ENCODE data around the gene OGDH.
"Not testable (repeated sequence)": the region's sequence is repeated elsewhere in the genome, so short reads cannot be mapped to it uniquely, and the experiment has no call there.

The OGDH gene

DNA sequence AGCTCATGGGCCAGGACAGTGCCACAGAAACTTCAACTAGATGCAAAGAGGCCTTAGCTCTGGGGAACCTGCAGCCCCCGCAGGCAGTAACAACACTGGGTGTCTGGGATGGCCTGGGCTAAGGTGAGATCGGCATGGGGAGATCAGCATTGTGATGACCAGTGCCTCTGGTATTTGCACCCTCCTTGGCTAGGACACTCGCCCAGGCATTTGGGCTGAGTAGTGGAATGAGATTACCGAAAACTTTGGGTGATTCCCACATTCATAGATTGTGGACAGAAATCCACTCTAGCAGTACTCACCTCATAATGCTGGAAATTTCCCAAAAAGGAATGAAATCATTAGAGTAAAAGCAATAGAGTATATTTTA lies 71.7 kb downstream of the OGDH start:
- DNase-seq: no peak

DNA sequence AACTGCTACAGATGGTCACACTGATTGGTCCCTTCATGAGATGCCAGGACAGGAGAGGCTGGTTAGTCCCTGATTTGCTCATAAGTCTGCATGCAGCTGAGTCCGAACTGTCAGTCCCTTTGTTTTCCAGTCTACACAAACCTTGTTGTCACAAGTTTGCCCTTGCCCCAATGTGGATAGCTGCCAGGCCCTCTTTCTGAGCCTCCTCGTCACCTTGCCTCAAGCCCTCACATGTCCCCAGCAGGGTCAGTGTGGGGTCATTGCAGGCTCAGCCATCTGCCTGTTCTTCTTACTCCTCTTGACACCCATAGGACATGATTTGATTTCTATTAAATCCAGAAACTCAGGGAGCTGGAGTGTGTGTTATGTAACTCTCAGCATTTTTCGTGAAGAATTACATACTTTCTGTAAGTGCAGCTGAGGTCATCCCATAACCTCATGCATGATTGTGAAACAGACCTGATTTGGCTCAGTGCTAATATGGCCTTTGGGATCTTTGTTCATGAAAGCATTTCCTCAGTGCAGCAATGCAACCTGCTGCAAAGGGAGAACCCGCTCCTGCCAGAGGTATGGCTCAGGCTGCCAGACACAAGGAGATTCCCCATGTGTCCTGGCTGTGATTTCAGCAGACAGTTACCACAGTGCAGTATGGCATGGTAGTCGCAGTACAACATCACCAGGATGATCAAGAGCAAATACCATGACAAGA lies 72.2 kb downstream of the OGDH start:
- DNase-seq: peak; percentile 38

DNA sequence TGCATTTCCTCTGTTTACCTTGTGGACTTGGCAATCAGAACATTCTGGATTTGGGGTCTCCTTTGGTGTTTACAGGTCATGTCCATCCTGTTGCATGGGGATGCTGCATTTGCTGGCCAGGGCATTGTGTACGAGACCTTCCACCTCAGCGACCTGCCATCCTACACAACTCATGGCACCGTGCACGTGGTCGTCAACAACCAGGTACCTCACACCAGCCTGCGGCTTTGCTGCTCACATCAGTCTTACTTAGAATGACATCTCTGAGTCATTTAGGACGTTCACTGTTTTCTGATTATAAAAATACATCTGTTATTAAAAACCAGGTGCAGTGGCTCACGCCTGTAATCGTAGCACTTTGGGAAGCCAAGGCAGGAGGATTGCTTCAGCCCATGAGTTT lies 75.2 kb downstream of the OGDH start:
- no peak for DNase-seq

DNA sequence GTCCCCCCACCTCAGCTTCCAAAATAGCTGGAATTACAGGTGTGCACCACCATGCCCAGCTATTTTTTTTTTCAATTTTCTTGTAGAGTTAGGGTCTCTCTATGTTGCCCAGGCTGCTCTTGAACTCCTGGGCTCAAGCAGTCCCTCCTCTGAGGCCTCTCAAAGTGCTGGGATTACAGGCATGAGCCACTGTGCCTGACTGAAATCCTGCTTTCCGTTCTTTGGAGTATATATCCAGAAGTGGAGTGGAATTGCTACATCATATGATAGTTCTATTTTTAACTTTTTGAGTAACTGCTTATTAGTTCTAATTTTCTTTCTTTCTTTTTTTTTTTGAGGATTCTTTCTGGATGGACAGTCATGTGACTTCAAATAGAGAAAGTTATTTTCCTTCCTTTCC lies 79.3 kb downstream of the OGDH start:
- no peak for DNase-seq

DNA sequence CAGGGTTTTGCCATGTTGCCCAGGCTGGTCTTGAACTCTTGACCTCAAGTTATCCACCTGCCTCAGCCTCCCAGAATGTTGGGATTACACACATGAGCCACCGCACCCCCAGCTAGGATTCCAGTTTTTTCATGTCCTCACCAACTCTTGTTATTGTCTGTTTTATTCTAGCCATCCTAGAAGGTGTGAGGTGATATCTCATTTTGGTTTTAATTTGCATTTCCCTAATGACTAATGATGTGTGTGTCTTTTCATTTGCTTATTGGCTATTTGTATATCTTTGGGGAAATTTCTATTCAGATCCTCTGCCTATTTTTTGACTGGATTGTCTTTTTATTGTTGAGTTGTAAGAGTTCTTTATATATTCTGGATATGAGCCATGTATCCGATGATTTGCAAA lies 83.0 kb downstream of the OGDH start:
- no peak for DNase-seq

DNA sequence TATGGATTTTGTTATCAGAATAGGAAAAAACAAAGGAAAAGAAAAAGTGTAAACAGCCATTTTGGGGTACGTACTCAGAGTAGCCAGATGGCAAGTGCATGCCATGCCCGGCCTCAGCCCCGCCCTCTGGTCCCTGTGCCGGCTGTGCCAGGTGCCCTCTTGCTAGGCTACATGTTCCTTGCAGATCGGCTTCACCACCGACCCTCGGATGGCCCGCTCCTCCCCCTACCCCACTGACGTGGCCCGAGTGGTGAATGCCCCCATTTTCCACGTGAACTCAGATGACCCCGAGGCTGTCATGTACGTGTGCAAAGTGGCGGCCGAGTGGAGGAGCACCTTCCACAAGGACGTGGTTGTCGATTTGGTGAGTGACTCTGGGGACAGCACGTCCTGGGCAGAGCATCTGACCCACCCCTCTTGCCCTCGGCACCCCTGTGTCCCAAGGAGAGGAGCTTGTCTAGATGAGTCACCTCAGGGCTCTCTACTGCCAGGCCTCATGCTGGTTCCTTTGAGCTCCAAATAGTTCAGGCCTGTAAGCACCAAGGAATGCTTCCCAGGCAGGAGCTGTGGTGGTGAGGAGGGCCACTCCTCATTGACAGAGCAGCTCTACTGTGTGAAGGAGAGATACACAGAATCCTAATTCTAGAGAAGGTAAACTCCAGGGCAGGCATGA lies 87.3 kb downstream of the OGDH start:
- DNase-seq: no peak

DNA sequence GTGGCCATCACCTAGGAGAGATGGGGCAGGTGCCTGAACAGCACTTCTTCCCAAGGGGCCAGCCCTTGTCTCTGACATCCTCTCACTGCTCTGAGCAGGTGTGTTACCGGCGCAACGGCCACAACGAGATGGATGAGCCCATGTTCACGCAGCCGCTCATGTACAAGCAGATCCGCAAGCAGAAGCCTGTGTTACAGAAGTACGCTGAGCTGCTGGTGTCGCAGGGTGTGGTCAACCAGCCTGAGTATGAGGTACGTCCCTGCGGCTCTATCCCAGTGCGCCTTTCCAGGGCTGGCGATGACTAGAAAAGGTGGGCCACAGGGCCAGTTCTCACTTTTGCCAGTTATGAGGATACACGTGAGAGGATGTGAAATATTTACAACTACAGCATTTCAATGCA lies 87.9 kb downstream of the OGDH start:
- DNase-seq: no peak

DNA sequence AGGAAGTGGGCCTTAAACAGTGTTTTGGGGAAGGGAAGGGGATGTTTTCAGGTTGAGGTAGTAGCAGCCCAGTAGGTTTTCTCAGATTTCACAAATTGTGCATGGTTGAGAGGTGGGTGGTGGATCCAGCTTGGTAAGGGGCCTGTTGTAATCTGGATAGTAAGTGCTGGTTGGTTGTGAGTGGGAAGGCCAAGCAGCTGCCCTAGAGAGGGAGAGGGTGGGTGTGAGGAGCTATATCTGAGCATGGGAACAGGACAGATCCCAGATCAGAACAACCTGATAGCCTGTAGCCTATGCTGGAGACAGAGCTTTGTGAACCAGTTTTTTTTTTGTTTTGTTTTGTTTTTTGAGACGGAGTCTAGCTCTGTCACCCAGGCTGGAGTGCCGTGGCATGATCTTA lies 88.3 kb downstream of the OGDH start:
- no peak for DNase-seq

DNA sequence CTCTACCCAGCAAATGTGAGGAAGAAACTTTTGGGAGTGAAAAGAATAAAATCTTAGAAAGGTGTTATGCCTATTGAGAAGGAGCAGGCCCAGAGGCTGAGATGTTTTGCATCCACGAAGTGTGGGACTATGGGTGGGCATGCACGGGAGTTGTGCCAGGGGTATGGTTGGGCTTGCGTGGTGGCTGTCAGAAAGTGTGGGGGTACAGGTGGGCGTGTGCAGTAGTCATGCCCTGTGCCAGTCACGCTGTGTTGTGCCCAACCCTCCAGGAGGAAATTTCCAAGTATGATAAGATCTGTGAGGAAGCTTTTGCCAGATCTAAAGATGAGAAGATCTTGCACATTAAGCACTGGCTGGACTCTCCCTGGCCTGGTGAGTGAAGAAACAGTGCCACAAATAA lies 89.3 kb downstream of the OGDH start:
- no peak for DNase-seq

DNA sequence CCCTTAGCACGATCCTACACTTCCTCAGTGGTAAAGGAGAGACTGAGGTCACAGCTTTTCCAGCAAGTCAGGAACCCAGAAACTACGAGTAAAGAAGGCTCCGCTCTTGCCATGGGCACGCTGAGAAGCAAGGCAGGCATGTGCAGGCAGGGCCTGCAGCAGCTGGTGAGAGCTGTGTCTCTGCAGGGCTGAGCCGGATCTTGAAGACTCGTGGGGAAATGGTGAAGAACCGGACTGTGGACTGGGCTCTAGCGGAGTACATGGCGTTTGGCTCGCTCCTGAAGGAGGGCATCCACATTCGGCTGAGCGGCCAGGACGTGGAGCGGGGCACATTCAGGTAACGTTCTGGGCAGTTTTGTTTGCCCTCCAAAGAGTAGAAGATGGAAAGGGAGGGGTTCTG lies 90.3 kb downstream of the OGDH start:
- no peak for DNase-seq

DNA sequence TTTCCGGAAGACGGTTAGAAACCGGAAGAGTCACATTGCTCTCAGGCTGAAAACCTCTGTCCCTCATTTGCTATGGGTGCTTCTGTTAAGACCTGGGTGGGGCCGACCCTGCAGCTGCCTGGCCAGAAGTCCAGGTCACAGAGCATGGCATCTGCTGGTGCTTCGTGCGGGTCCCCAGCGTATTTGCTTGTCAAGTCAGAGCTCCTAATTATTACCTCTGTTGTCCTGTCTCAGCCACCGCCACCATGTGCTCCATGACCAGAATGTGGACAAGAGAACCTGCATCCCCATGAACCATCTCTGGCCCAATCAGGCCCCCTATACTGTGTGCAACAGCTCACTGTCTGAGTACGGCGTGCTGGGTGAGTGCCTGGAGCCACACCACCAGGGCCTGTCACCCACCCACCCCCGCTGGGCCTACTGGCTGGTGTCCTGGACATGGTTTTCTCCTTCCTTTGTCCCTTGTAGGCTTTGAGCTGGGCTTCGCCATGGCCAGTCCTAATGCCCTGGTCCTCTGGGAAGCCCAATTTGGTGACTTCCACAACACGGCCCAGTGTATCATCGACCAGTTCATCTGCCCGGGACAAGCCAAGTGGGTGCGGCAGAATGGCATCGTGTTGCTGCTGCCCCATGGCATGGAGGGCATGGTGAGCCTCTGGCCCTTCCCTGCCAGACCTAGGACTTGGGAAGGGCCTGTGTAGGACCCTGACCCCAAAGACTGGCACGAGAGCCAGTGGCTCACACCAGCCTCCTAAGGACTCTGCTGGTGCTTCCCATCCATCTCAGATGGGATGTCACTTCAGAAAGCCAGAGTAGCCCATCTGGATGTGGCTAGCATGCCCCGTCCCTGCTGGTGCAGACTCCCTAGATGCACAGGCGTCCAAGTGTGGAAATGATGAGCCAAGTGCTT lies 91.0 kb downstream of the OGDH start:
- no peak for DNase-seq

DNA sequence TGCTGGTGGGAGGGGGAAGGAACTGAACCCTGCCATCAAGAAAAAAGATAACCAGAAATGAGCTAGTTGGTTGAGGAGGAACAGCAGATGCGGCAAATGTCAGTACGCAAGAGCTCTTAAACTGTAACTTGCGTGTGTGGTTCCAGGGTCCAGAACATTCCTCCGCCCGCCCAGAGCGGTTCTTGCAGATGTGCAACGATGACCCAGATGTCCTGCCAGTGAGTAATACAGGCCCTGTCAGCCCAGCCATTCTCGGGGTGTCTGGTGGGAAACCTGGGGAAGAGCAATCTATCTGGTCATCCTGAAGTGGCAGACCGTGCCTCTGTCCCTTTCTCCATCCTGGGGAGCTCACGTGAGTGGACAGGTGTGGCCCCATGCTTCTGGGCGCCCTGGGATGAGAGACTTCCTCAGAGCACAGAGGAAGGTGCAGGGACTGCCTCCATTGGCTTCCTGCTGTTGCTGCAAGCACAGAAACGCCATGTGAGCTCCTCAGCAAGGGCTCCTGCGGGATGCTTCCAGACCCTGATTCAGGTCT lies 91.7 kb downstream of the OGDH start:
- no peak for DNase-seq

DNA sequence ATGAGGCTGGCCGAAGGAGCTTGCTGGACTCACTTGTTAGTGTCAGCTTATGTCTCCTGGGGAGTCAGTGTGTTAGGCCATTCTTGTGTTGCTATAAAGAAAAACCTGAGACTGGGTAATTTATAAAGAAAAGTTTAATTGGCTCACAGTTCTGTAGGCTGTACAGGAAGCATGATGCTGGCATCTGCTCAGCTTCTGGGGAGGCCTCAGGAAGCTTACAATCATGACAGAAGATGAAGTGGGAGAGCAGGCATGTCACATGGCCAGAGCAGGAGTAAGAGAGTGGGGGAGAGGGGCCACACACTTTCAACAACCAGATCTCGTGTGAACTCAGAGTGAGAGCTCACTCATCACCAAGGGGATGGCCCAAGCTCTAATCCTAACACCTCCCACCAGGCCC lies 93.2 kb downstream of the OGDH start:
- not testable (repeated sequence) for DNase-seq

DNA sequence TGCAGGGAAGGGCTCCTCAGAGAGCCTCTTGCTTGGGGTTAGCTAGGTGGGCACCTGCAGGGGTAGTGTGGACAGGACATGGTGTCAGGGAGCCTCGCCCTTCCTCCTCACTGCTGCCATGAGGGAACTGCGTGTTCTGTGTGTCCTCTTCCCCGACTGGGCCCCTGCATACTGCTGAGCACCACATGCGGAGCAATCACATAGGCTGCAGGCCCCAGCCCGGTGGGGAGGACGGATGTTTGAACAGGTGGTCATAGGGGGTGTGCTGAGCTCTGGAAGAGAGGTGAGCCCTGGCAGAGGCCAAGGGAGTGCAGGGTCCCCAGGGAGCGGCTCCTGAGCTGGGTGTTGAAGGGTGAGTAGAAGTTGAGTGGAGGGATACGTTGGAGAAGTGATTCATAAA lies 93.9 kb downstream of the OGDH start:
- no peak for DNase-seq

DNA sequence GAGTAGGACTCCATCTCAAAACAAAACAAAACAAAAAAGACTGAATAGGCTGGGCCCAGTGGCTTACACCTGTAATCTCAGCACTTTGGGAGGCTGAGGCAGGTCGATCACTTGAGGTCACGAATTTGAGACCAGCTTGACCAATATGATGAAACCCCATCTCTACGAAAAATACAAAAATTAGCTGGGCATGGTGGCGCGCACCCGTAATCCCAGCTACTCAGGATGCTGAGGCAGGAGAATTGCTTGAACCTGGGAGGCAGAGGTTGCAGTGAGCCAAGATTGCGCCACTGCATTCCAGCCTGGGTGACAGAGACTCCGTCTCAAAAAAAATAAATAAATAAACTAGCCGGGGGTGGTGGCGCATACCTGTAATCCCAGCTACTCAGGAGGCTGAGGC lies 97.0 kb downstream of the OGDH start:
- DNase-seq: not testable (repeated sequence)

DNA sequence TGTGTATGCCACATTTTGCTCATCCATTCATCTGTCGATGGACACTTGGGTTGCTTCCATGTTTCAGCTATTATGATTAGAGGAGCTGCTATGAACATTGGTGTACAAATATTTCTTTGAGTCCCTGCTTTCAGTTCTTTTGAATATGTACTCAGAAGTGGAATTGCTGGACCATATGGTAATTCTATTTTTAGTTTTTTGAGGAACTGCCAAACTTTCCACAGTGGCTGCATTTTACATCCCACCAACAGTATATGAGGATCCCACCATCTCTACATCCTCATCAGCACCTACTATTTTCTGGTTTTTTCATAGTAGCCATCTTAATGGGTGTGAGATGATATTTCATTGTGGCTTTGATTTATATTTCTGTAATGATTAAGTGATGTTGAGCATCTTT lies 97.5 kb downstream of the OGDH start:
- no peak for DNase-seq

DNA sequence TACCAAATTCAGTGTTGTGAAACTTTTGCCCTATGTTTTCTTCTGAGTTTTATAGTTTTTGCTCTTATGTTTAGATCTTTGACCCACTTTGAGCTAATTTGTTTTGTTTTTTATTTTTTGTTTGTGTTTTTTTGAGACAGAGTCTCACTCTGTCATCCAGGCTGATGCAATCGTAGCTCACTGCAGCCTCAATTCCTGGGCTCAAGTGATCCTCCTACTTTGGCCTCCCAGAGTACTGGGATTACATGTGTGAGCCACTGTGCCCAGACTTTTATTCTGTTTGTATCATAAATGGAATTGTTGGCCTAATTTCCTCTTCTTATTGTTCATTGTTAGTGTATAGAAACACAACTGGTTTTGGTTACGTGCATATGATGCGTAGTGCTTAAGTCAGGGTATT lies 99.0 kb downstream of the OGDH start:
- no peak for DNase-seq

DNA sequence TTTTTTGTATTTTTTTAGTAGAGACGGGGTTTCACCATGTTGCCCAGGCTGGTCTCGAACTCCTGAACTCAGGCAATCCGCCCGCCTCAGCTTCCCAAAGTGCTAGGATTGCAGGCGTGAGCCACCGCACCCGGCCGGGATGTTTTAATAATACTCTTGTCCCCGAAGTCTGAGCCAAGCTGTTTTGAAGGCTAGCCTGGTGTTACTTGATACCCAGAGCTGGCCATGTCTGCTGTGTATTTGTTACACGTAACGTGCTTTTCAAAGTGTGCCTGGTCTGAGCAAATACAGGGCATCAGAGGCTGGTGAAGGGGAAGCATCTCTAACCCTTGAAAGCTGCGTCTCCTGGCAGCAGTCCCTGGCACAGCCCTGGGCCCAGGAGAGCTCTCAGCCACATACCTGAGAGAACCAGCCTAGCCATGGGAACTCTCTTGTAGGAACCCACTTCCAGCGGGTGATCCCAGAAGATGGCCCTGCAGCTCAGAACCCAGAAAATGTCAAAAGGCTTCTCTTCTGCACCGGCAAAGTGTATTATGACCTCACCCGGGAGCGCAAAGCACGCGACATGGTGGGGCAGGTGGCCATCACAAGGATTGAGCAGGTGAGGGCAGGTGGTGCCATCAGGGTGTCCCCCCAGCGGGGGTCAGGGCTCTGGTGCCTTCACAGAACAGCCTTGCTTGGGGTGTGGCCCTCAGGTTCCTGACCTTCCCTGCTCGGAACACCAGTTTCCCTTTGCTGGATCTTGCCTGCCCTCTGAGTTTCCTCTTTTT lies 100.5 kb downstream of the OGDH start:
- DNase-seq: no peak

DNA sequence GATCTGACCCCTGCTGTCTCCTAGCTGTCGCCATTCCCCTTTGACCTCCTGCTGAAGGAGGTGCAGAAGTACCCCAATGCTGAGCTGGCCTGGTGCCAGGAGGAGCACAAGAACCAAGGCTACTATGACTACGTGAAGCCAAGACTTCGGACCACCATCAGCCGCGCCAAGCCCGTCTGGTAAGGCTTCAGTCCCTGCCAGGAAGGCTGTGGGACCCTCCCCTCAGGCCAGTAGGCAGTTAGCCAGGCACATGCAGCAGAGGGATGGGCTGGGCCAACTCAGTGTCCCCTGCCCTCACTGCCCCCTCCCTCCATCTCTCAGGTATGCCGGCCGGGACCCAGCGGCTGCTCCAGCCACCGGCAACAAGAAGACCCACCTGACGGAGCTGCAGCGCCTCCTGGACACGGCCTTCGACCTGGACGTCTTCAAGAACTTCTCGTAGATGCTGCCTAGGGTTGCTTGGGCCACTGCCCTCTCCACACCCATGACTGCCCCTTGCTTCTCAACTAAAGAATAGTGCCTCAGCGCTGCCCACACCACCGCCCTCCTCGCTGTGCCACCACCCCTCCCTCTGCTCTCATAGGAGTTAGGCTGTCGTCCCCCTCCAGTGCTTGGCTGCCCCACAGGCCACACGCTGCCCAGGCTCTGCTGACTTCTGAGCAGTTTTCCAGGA lies 101.3 kb downstream of the OGDH start:
- DNase-seq: no peak

DNA sequence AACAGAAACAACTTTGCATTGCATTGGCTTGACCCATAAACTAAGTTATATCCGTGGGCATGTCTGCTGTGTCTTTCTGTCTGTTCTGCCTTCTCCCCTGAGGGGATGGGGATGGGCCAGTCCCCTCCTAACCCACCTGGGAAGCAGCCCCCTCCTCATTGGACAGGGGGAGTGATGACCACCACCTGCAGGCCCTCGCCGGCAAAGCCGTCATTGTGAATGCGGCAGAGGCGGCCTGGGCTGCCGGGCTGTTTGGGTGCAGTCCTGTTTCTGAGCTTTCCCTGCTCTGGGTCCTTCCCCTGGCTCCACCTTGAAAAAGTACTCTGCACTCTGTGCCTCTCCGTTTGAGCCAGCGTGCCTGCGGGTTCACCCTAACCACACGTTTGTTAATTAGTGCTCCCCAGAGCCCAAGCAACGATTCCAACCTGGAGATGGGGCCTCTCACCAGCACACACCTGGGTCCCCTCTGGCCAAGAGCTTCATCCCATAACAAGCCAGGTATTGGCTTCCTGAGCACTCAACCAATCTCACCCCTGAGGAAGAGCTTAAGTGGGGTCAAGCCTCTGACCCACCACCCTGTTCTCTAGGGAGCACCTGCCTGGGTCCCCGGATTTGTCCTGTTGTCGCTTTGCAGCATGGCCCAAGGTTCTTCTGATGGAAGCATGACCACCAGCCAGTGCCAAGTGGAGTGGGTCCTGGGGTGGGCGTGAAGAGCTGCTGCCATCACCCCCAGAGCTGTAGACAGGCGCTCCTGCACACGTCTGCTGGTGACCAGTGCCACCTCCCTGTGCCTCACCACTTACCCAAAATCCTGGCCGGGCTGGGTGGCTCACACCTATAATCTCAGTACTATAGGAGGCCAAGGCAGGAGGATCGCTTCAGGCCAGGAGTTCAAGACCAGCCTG lies 102.8 kb downstream of the OGDH start:
- DNase-seq: no peak

DNA sequence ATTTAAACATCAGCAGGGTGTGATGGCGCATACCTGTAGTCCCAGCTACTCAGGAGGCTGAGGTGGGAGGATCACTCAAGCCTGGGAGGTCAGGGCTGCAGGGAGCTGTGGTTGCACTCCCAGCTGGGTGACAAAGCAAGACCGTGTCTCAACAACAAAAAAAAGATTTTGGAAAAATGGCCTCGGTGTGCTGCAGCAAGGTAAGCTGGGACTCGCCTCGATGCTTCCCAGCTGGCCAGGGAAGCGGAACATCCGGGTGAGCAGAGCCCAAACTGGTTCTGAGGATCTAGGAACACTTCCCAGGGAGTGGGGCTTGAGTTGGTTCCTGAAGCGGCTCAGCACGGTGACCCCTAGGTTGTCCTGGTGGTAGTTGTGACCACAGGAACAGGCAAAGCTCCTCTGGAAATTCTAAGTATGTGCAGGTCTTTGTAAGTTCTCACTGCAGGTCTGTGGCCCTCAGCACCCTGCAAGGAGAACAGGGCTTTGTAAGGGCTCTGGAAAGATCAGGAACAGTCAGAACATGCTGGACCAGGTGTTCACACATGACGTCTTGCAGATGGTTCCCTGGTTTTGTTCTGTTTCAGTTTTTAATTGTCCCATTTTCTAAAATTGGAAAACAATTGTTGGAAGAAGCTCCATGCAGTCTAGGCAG lies 103.6 kb downstream of the OGDH start:
- no peak for DNase-seq

Measured in SHP77 treated with DMSO at 0.1 percent for 48 hours (cell line).